Fibroblast of skin of scalp (primary cell): Measurements from ENCODE around the gene DEFB118. TPM values are rescaled to one million over a fixed set of nuclear protein-coding genes. Genes with fewer than 3 reads are reported as not detected.
"Not testable (repeated sequence)": the region's sequence is repeated elsewhere in the genome, so short reads cannot be mapped to it uniquely, and the experiment has no call there.

Source experiments
- DNase-seq: peaks from one replicate; pipeline ENCODE4 v3.0.0-alpha.2; 2013
- polyA plus RNA-seq, 2 experiments: library from polyadenylated mRNA; unstranded; fragments of 120-200 nt; gene quantifications; one replicate each; pipeline ENCODE4 v1.2.1, GENCODE V29; 2013; ENCODE audit not compliant: insufficient read length in 2 of 2

The DEFB118 gene, protein sequence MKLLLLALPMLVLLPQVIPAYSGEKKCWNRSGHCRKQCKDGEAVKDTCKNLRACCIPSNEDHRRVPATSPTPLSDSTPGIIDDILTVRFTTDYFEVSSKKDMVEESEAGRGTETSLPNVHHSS
- not detected for polyA plus RNA-seq (2013, experiment 1 of 2; ENCODE audit: insufficient read length)
- not detected for polyA plus RNA-seq (2013, experiment 2 of 2; ENCODE audit: insufficient read length)

DNA sequence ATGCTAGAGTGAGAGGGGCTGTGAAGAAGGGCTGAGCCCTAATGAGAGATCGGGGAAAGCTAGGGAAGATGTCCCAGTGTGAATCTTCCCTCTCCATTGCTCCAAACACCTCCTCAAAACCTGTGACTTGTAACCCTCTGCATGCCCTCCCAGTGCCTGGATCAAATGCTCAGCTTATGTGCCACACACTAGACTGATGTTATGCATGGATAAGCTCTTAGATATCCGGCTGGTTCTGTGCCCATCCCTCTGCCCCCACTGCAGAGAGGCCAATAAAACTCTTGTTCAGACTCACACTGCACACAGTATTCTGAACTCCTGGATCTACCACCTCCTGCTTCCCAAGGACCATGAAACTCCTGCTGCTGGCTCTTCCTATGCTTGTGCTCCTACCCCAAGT, at the start of gene DEFB118:
DEFB118 (plus strand) TSS at position 301 of the 400 bp plus-strand sequence; CDS start at position 351, 50 bp downstream.
- DNase-seq = no peak

DNA sequence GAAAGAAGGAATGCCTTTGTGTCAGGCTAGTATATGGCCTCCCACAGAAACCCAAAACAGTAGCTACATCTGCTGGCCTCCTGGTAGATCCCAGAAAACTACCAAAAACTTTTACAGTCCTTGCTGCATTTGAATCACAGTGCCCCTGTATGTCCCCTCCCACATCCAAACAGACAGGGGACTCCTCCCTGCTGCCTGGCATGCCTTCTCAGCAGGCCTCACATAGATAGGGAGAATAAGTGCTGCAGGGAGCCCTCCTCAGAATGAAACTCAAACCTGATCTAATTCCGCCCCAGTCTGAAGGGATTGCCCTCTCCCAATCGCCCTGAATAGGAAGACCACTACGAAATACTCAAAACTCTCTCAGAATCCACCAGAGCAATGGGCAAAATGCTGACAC, 45.9 kb upstream of the DEFB118 start:
- no peak for DNase-seq

DNA sequence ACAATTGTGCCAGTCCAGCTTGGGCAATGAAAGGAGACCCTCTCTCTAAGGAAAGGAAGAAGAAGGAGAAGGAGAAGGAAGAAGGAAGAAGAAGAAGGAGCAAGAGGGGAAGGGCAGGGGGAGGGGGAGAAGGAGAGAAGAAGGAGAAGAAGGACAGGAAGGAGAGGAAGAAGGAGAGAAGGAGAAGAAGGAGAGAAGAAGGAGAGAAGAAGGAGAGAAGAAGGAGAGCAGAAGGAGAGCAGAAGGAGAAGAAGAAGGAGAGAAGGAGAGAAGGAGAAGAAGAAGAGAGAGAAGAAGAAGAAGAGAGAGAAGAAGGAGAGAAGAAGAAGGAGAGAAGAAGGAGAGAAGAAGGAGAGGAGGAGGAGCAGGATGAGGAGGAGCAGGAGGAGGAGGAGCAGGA, 37.5 kb upstream of the DEFB118 start:
- DNase-seq = no peak

- no peak for DNase-seq
These were observed 26.9 kb upstream of the DEFB118 start for GRCh38 chr20:31341470-31341869.

GRCh38 chr20:31355981-31356380, 12.4 kb upstream of the DEFB118 start:
- no peak for DNase-seq

GRCh38 chr20:31363295-31363694, 5.1 kb upstream of the DEFB118 start:
- no peak for DNase-seq

DNA sequence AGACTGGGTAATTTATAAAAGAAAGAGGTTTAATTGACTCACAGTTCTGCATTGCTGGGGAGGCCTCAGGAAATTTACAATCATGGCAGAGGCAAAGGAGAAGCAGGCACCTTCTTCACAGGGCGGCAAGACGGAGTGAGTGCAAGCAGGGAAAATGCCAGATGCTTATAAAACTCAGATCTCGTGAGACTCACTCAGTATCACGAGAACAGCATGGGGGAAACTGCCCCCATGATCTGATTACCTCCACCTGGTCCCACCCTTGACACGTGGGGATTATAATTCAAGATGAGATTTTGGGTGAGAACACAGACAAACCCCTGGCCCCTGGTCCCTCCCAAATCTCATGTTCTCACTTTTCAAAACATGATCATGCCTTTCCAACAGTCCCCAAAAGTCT, 4.1 kb upstream of the DEFB118 start:
- DNase-seq = not testable (repeated sequence)

- DNase-seq = no peak
These were observed 5.9 kb downstream of the DEFB118 start for GRCh38 chr20:31374346-31374745.

DNA sequence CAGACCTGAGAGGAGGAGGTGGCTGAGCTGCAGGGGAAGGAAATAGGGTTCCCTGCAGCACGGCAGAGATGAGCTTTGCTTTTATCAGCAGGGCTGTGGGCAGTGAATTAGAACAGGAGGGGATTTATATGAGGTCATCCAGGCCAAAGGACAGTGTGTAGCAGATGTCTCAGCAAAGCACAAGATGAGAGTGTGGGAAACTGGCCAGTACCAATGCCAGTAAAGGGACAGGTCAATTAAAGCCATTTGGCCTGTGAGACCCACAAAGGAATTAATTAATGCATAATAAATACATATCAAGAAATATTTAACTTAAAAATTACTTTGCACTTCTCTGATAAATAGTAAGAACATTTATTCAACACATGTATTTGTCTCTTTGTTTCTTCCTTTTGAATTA, 22.1 kb downstream of the DEFB118 start, which contains the start of gene DEFB119:
DEFB119 (minus strand) TSS at position 101 of the 400 bp plus-strand sequence. CDS start 107 bp downstream, outside the sequence.
- no peak for DNase-seq

GRCh38 chr20:31392836-31393235, 24.4 kb downstream of the DEFB118 start:
- no peak for DNase-seq

GRCh38 chr20:31394900-31395299, 26.5 kb downstream of the DEFB118 start:
- no peak for DNase-seq

GRCh38 chr20:31403886-31404285, 35.5 kb downstream of the DEFB118 start:
- no peak for DNase-seq

DNA sequence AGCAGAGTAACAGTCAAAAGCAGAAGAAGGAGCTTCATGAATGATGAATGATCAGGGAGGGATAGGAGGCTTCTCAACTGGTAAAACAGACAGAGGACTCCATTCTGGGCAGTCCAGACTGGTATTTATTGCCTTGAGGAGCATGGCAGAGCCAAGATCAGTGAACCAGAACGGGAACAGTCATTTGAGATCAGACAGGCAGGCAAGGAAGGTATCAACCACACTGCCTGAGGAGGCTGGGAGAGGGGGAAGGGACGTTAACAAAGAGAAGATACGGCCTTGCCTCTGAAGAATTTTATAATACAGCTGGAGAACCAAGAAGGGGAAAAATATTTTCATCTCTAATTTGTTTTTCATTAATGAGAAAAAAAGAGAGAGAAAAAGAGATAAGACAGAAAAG, 37.7 kb downstream of the DEFB118 start, which contains the start of gene DEFB121:
DEFB121 (minus strand) TSS at position 101 of the 400 bp plus-strand sequence; CDS start at position 38, 63 bp downstream.
- DNase-seq = no peak

DNA sequence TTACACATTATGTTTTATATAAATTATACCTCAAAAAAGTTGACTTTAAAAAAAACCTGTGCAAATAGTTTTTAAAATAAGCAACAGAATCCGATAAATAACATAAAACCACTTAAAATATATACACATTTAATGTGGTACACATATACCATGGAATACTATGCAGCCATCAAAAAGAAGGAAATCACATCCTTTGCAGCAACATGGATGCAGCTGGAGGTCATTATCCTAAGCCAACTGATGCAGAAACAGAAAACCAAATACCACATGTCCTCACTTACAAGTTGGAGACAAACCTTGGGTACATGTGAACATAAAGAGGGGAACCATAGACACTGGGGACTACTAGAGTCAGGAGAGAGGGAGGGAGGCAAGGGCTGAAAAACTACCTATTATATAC, 41.6 kb downstream of the DEFB118 start:
- DNase-seq = no peak

GRCh38 chr20:31414381-31414780, 46.0 kb downstream of the DEFB118 start:
- DNase-seq = no peak

DNA sequence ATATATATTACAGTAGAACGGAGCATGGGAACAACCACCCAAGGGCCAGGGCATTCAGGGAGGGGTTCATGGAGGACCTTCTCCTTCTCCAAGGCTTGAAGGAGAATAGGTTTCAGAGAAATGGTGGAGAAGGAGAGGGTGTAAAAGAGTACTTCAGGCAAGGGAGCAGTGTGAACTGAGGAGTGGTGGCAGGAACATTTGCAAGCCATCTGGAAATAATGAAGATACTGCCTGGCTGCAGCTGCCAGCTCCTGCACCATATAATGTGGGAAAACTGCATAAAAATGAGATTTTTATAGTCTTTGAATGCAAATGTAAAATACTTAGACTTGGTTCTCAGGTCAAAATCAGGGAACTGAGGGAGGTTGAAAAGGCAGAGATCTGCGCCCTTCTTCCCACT, 47.3 kb downstream of the DEFB118 start:
- DNase-seq = no peak

DNA sequence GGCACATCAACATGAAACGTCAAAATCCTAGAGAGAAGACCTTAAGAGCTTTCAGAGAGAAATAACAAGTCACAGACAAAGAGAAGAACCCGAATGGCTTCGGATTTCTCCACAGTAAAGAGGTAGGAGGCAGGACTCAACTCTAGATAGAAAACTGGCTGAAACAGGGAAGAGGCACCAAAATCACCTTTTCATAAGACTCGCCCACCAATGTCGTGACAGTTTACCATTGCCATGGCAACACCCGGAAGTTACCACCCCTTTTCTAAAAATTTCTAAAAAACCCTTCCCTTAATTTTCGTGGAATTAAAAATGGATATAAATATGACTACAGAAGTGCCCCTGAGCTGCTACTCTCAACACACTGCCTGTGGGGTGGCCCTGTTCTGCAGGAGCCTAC, 49.9 kb downstream of the DEFB118 start:
- DNase-seq = no peak
